CD14-positive monocyte (primary cell): ENCODE data around the gene CCND1. TPM values are rescaled to one million over a fixed set of nuclear protein-coding genes. Genes with fewer than 3 reads are reported as not detected.
A peak's percentile ranks its signal among the peaks of the same experiment; 100 is the strongest.

Source experiments
- DNase-seq, 3 donors: peaks; one replicate each; pipeline ENCODE4 v3.0.0-alpha.2; 2011 to 2022
- H2AFZ ChIP-seq: 2 replicates; pipeline ENCODE4 v1.6.0; 2012; ENCODE audit warnings: mild to moderate bottlenecking, low read depth, low read length, inconsistent platforms; ENCODE audit not compliant: insufficient read depth, poor library complexity, severe bottlenecking
- H3K27ac ChIP-seq, 2 donors: 1 replicate in 1 of 2; 2 replicates in 1 of 2; pipeline ENCODE4 v1.5.1; 2012 to 2013; ENCODE audit warnings: low read length in 2 of 2, control low read depth in 1 of 2, inconsistent platforms in 1 of 2, low read depth in 1 of 2, mild to moderate bottlenecking in 1 of 2
- H3K27me3 ChIP-seq, 2 donors: one replicate each; pipeline versions ENCODE4 v1.6.0 to v1.6.1; 2011 to 2013; ENCODE audit warnings: low read length in 2 of 2; ENCODE audit not compliant: control insufficient read depth in 2 of 2, insufficient read depth in 2 of 2
- H3K36me3 ChIP-seq, 2 donors: replicated peaks in 1 of 2; 1 replicate in 1 of 2; 2 replicates in 1 of 2; pipeline versions ENCODE4 v1.5.1 to v1.6.1; 2012 to 2013; ENCODE audit warnings: low read length in 2 of 2, control low read depth in 1 of 2, inconsistent platforms in 1 of 2, mild to moderate bottlenecking in 1 of 2; ENCODE audit not compliant: insufficient read depth in 2 of 2, control insufficient read depth in 1 of 2
- H3K4me1 ChIP-seq, 2 donors: 1 replicate in 1 of 2; 2 replicates in 1 of 2; pipeline versions ENCODE4 v1.5.1 to v1.6.1; 2012 to 2013; ENCODE audit warnings: low read length in 2 of 2, control low read depth in 1 of 2, inconsistent platforms in 1 of 2, mild to moderate bottlenecking in 1 of 2, moderate library complexity in 1 of 2; ENCODE audit not compliant: insufficient read depth in 2 of 2, control insufficient read depth in 1 of 2
- H3K4me2 ChIP-seq: replicated peaks from 2 replicates; pipeline ENCODE3; 2012; ENCODE audit warnings: low read length, moderate library complexity, mild to moderate bottlenecking; ENCODE audit not compliant: poor library complexity, severe bottlenecking; ENCODE audit errors: extremely low read depth
- H3K4me3 ChIP-seq, 3 experiments: fragments of 200-600 bp in 1 of 3; sonication (generic) in 1 of 3; replicated peaks in 1 of 3; 1 replicate in 2 of 3; 2 replicates in 1 of 3; pipeline ENCODE4 v1.5.1; 2011 to 2013; ENCODE audit warnings: low read length in 3 of 3, mild to moderate bottlenecking in 3 of 3, control low read depth in 2 of 3, low read depth in 2 of 3, inconsistent platforms in 1 of 3, moderate library complexity in 1 of 3
- H3K79me2 ChIP-seq: 2 replicates; pipeline ENCODE4 v1.6.0; 2012; ENCODE audit warnings: mild to moderate bottlenecking, control low read depth, inconsistent platforms, low read length, moderate library complexity; ENCODE audit not compliant: insufficient read depth
- H3K9ac ChIP-seq: 2 replicates; pipeline ENCODE4 v1.6.0; 2017; ENCODE audit warnings: low read length, mild to moderate bottlenecking; ENCODE audit not compliant: insufficient read depth, poor library complexity, severe bottlenecking
- H3K9me3 ChIP-seq, 2 donors: replicated peaks in 1 of 2; 1 replicate in 1 of 2; 2 replicates in 1 of 2; pipeline versions ENCODE4 v1.5.1 to v1.6.1; 2012 to 2013; ENCODE audit warnings: low read length in 2 of 2, control low read depth in 1 of 2; ENCODE audit not compliant: control insufficient read depth in 1 of 2, insufficient read depth in 1 of 2
- H4K20me1 ChIP-seq: 2 replicates; pipeline ENCODE4 v1.6.0; 2012; ENCODE audit warnings: mild to moderate bottlenecking, low read length, control low read depth, moderate library complexity; ENCODE audit not compliant: insufficient read depth
- H3K27ac Mint-ChIP-seq, 7 donors: one replicate each; pipeline ENCODE4 v1.8.0; 2020; ENCODE audit warnings: mild to moderate bottlenecking in 7 of 7, mixed read lengths in 7 of 7, moderate library complexity in 6 of 7, inconsistent platforms in 2 of 7
- H3K27me3 Mint-ChIP-seq, 3 donors: one replicate each; pipeline ENCODE4 v1.8.0; 2021 to 2022; ENCODE audit warnings: low read depth in 3 of 3, mild to moderate bottlenecking in 3 of 3, mixed read lengths in 3 of 3, moderate library complexity in 3 of 3, inconsistent platforms in 1 of 3
- H3K36me3 Mint-ChIP-seq, 2 donors: one replicate each; pipeline ENCODE4 v1.8.0; 2020; ENCODE audit warnings: mixed read lengths in 2 of 2, inconsistent platforms in 1 of 2, mild to moderate bottlenecking in 1 of 2
- H3K4me1 Mint-ChIP-seq: one replicate; pipeline ENCODE4 v1.8.0; 2020; ENCODE audit warnings: mild to moderate bottlenecking, mixed read lengths
- H3K4me3 Mint-ChIP-seq, 2 donors: one replicate each; pipeline ENCODE4 v1.8.0; 2020; ENCODE audit warnings: mild to moderate bottlenecking in 2 of 2, mixed read lengths in 2 of 2, moderate library complexity in 1 of 2
- H3K9me3 Mint-ChIP-seq, 7 donors: one replicate each; pipeline ENCODE4 v1.8.0; 2020 to 2022; ENCODE audit warnings: mixed read lengths in 7 of 7, mild to moderate bottlenecking in 6 of 7, moderate library complexity in 6 of 7, inconsistent platforms in 2 of 7
- WGBS: methylation state at CpG from one replicate; pipeline ENCODE4 v1.1.5; 2013; ENCODE audit warnings: missing lambda C conversion rate; ENCODE audit not compliant: insufficient coverage; 5-methylcytosine and 5-hydroxymethylcytosine counted together
- intact Hi-C, 2 donors: fragments of 100-400 bp; cut with micrococcal nuclease; formaldehyde crosslinking; loops; one replicate each; pipeline versions ENCODE4 v1.15.0 to v1.15.1; 2023
- polyA plus RNA-seq, 3 donors: library from polyadenylated mRNA; depleted of rRNA in 1 of 3; unstranded in 2 of 3; stranded (reverse) in 1 of 3; fragments of 300-500 nt in 2 of 3; fragments of >200 nt in 1 of 3; fragmentation: Illumina TruSeq in 2 of 3; gene quantifications; 1 replicate in 2 of 3; 2 replicates in 1 of 3; pipeline ENCODE4 v1.2.3, GENCODE V29; 2012 to 2021
- TF ChIP-seq, protein P1 (sequence below): fragments of 200-600 bp; IDR thresholded peaks from one replicate; pipeline ENCODE4 v1.8.0; 2022; ENCODE audit warnings: antibody characterized with exemption, mild to moderate bottlenecking

CCND1 gene
- polyA plus RNA-seq, 3 donors = 0.01 TPM; not detected in 2

DNA sequence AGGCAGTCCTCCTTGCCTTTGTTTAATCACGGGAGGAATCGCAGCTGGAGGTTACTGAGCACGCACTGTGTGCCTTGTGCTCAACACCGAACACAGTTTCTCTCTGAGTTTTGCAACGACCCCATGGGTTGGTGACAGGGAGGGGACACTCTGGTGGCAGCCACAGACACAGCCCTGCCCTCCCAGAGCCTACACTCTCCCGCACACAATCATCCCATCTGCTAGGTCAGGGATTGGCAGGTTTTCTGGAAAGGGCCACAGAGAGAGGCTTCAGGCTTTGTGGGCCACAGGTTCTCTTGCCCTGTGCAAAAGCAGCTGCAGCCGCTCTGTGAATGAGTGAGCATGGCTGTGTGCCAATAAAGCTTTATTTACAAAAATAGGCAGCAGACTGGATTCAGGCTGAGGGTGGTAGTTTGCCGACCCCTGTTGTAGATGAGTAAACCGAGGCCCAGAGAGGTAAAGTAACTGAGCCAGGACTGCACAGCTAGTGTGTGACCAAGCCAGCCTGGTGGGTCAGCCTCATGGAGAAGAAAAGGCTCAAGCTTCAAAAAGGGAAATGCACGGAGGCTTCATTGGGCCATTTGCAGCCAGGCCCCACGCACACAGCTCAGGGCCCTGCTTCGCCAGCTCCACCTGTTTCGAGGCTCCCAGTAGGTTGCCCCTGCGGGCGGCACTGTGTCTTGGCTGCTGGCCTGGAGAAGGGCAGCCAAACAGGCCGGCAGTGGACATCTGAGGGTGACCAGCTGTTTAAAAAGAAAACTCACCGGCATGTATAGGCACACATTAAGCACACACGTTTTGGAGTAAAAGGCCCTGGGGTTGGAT, 17.9 kb downstream of the CCND1 start:
- intact Hi-C loops = no loop called here
- no peak overlapping the region for H3K4me2 ChIP-seq
- H3K9me3 Mint-ChIP-seq = no peaks in the 10 kb centered on the region
- no peak overlapping the region for H3K9ac ChIP-seq
- H3K36me3 Mint-ChIP-seq = peaks cover 8 to 9% of the 10 kb centered on the region in 2 donors
- H4K20me1 ChIP-seq = peaks cover 6% of the 10 kb centered on the region
- peaks cover 0 to 6% of the 10 kb centered on the region in 2 donors for H3K36me3 ChIP-seq
- no peak overlapping the region for H3K4me3 ChIP-seq
- DNase-seq = no peak
- H3K9me3 ChIP-seq = no peaks in the 10 kb centered on the region
- no peaks in the 10 kb centered on the region for H3K79me2 ChIP-seq
- H3K4me1 Mint-ChIP-seq = peaks cover 8% of the 10 kb centered on the region
- H3K27me3 Mint-ChIP-seq = peaks cover 0 to 8% (median 2%) of the 10 kb centered on the region in 3 donors
- H3K4me1 ChIP-seq = no peaks in the 10 kb centered on the region
- 97% methylated on average over 15 of the region's 18 CpGs for WGBS
- no peak overlapping the region for H3K27ac ChIP-seq
- peak overlapping the region in 1 of 7 donors; percentile 23 for H3K27ac Mint-ChIP-seq
- H2AFZ ChIP-seq = no peak overlapping the region
- no peaks in the 10 kb centered on the region for H3K27me3 ChIP-seq
- H3K4me3 Mint-ChIP-seq = no peak overlapping the region
- TF ChIP-seq, protein P1, sequence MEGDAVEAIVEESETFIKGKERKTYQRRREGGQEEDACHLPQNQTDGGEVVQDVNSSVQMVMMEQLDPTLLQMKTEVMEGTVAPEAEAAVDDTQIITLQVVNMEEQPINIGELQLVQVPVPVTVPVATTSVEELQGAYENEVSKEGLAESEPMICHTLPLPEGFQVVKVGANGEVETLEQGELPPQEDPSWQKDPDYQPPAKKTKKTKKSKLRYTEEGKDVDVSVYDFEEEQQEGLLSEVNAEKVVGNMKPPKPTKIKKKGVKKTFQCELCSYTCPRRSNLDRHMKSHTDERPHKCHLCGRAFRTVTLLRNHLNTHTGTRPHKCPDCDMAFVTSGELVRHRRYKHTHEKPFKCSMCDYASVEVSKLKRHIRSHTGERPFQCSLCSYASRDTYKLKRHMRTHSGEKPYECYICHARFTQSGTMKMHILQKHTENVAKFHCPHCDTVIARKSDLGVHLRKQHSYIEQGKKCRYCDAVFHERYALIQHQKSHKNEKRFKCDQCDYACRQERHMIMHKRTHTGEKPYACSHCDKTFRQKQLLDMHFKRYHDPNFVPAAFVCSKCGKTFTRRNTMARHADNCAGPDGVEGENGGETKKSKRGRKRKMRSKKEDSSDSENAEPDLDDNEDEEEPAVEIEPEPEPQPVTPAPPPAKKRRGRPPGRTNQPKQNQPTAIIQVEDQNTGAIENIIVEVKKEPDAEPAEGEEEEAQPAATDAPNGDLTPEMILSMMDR = no peak

DNA sequence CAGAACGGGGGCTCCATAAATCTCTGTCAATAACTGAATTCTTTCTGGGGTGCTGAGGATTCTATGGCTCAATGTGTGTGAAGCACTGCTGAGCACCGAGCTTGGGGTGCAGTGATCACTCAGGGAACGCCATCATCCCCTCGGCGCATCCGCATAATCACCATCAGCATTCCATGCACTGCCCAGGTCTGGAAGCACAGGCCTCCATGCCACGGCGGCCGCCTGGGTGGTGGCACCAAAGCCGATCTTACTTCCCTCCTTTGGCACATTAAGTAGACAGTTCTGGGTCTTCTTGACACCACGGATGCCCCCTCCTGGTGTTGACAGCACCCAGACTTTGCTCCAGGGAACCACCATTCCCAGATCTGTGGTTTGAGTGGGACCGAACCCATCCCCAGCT, 18.6 kb downstream of the CCND1 start:
- Histone ChIP-seq H3K27me3 (no peaks in the 10 kb centered on the region), H3K4me1 (no peaks in the 10 kb centered on the region), H3K9me3 (no peaks in the 10 kb centered on the region), H3K36me3 (peaks cover 6 to 13% of the 10 kb centered on the region in 2 donors), H2AFZ (no peak overlapping the region), H3K4me2 (no peak overlapping the region), H3K9ac (no peak overlapping the region), H4K20me1 (peaks cover 8% of the 10 kb centered on the region), H3K27ac (no peak overlapping the region), H3K4me3 (no peak overlapping the region), H3K79me2 (no peaks in the 10 kb centered on the region)
- H3K27ac Mint-ChIP-seq = peak overlapping the region in 1 of 7 donors; percentile 23
- 96% methylated on average over 11 of the region's 12 CpGs for WGBS
- H3K9me3 Mint-ChIP-seq = no peaks in the 10 kb centered on the region
- H3K27me3 Mint-ChIP-seq = peaks cover 0 to 6% (median 2%) of the 10 kb centered on the region in 3 donors
- TF ChIP-seq, protein P1 = no peak
- no peak for DNase-seq
- peaks cover 16% of the 10 kb centered on the region in 2 donors for H3K36me3 Mint-ChIP-seq
- intact Hi-C loops = no loop called here
- peaks cover 8% of the 10 kb centered on the region for H3K4me1 Mint-ChIP-seq
- H3K4me3 Mint-ChIP-seq = no peak overlapping the region
